ENCODE data around the gene COASY. TPM values are rescaled to one million over a fixed set of nuclear protein-coding genes. Genes with fewer than 3 reads are reported as not detected.

The COASY gene
- total RNA-seq: 10 to 100 TPM; 52.6 to 80.5 TPM

GRCh38 chr17:42561897-42562387 lies at the start of gene COASY:
Gene COASY, plus strand, starts transcription at chr17:42562148. Its CDS starts 475 bp downstream, at chr17:42562623.
- peak; percentile 93 for DNase-seq (ENCODE audit: low spot score)
- peaks cover 20% of the 10 kb centered on the region for H3K4me1 ChIP-seq (replicated peaks)

GRCh38 chr17:42512246-42512645 lies 49.7 kb upstream of the COASY start:
- 79% methylated on average over 9 of the region's 9 CpGs for WGBS
- no peaks in the 10 kb centered on the region for H3K9me3 ChIP-seq
- H3K4me1 ChIP-seq (replicated peaks): peaks cover 8% of the 10 kb centered on the region

More at GRCh38 chr17:42561897-42562387, at the start of gene COASY:
- intact Hi-C loops (cut with DNase I): no loop called here
- Histone ChIP-seq H3K4me3 (peak within 1 kb of the TSS; percentile 73 to 82), H3K36me3 (peaks cover 0 to 8% of the 10 kb centered on the region in 2 donors), H3K27me3 (replicated peaks; ENCODE audit: insufficient read depth) (no peaks in the 10 kb centered on the region), H3K27ac (peak within 1 kb of the TSS; percentile 77 to 79), H3K9me3 (no peaks in the 10 kb centered on the region)
- WGBS: 0% methylated on average over 16 of the region's 26 CpGs
- TF ChIP-seq CTCF (IDR thresholded peaks at IDR 0.05) (peak in 1 of 4 experiments; percentile 4), POLR2AphosphoS5 (IDR thresholded peaks at IDR 0.05) (peak; percentile 100), POLR2A (IDR thresholded peaks at IDR 0.05) (peak; percentile 25)

GRCh38 chr17:42512733-42513251 lies 49.2 kb upstream of the COASY start:
- H3K4me3 ChIP-seq: no peak overlapping the region
- TF ChIP-seq POLR2A (IDR thresholded peaks at IDR 0.05) (no peak), POLR2AphosphoS5 (IDR thresholded peaks at IDR 0.05) (no peak), CTCF (IDR thresholded peaks at IDR 0.05) (no peak)
- DNase-seq (ENCODE audit: low spot score): no peak
- intact Hi-C loops (cut with DNase I): loop anchor here (5.0 kb wide), 1 partner anchor 190 kb away; no protein-coding TSS in a partner anchor
- no peaks in the 10 kb centered on the region for H3K36me3 ChIP-seq
- WGBS: 60% methylated on average over 6 of the region's 6 CpGs
- no peaks in the 10 kb centered on the region for H3K27me3 ChIP-seq (replicated peaks; ENCODE audit: insufficient read depth)
- peak overlapping the region; percentile 52 to 74 for H3K27ac ChIP-seq
- H3K9me3 ChIP-seq: no peaks in the 10 kb centered on the region
- H3K4me1 ChIP-seq (replicated peaks): peaks cover 8% of the 10 kb centered on the region

More at GRCh38 chr17:42512246-42512645, 49.7 kb upstream of the COASY start:
- Histone ChIP-seq H3K27ac (peak overlapping the region; percentile 52 to 74), H3K36me3 (no peaks in the 10 kb centered on the region), H3K27me3 (replicated peaks; ENCODE audit: insufficient read depth) (no peaks in the 10 kb centered on the region), H3K4me3 (no peak overlapping the region)
- no peak for DNase-seq (ENCODE audit: low spot score)
- TF ChIP-seq POLR2A (IDR thresholded peaks at IDR 0.05): no peak
- TF ChIP-seq POLR2AphosphoS5 (IDR thresholded peaks at IDR 0.05): no peak
- TF ChIP-seq CTCF (IDR thresholded peaks at IDR 0.05): no peak
- intact Hi-C loops (cut with DNase I): loop anchor here (5.0 kb wide), 1 partner anchor 190 kb away; no protein-coding TSS in a partner anchor

GRCh38 chr17:42513686-42514085 lies 48.3 kb upstream of the COASY start:
- Histone ChIP-seq H3K36me3 (no peaks in the 10 kb centered on the region), H3K27ac (peak overlapping the region; percentile 52 to 74)

More at GRCh38 chr17:42513686-42514085, 48.3 kb upstream of the COASY start:
- Histone ChIP-seq H3K9me3 (no peaks in the 10 kb centered on the region), H3K4me3 (no peak overlapping the region), H3K27me3 (replicated peaks; ENCODE audit: insufficient read depth) (no peaks in the 10 kb centered on the region), H3K4me1 (replicated peaks) (peaks cover 5% of the 10 kb centered on the region)
- TF ChIP-seq POLR2AphosphoS5 (IDR thresholded peaks at IDR 0.05) (no peak), CTCF (IDR thresholded peaks at IDR 0.05) (no peak), POLR2A (IDR thresholded peaks at IDR 0.05) (no peak)
- intact Hi-C loops (cut with DNase I): loop anchor here (5.0 kb wide), 1 partner anchor 191 kb away; no protein-coding TSS in a partner anchor
- 96% methylated on average over 11 of the region's 11 CpGs for WGBS
- no peak for DNase-seq (ENCODE audit: low spot score)

All from prostate gland (tissue), 2 donors.